ENCODE measurements around the gene PLS1.
"Not testable (repeated sequence)": the region's sequence is repeated elsewhere in the genome, so short reads cannot be mapped to it uniquely, and the experiment has no call there.

The PLS1 gene

GRCh38 chr3:142586803-142587406 is 9.3 kb upstream of the PLS1 start:
- TF ChIP-seq, protein P1, sequence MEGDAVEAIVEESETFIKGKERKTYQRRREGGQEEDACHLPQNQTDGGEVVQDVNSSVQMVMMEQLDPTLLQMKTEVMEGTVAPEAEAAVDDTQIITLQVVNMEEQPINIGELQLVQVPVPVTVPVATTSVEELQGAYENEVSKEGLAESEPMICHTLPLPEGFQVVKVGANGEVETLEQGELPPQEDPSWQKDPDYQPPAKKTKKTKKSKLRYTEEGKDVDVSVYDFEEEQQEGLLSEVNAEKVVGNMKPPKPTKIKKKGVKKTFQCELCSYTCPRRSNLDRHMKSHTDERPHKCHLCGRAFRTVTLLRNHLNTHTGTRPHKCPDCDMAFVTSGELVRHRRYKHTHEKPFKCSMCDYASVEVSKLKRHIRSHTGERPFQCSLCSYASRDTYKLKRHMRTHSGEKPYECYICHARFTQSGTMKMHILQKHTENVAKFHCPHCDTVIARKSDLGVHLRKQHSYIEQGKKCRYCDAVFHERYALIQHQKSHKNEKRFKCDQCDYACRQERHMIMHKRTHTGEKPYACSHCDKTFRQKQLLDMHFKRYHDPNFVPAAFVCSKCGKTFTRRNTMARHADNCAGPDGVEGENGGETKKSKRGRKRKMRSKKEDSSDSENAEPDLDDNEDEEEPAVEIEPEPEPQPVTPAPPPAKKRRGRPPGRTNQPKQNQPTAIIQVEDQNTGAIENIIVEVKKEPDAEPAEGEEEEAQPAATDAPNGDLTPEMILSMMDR (IDR thresholded peaks at IDR 0.05; ENCODE audit: low read depth, low read length), result peak; percentile 32; the same call in 1 of the 2 replicates

GRCh38 chr3:142588703-142589102 is 7.5 kb upstream of the PLS1 start:
- TF ChIP-seq, protein P1 (IDR thresholded peaks at IDR 0.05; ENCODE audit: low read depth, low read length), result no peak
- H3K4me3 ChIP-seq (ENCODE audit: low read depth, low read length), result no peak overlapping the region

More at GRCh38 chr3:142586803-142587406, 9.3 kb upstream of the PLS1 start:
- no peak overlapping the region for H3K4me3 ChIP-seq (ENCODE audit: low read depth, low read length)

- not testable (repeated sequence) for H3K4me3 ChIP-seq (ENCODE audit: low read depth, low read length)
Measured at GRCh38 chr3:142592268-142592667, 3.9 kb upstream of the PLS1 start.

DNA sequence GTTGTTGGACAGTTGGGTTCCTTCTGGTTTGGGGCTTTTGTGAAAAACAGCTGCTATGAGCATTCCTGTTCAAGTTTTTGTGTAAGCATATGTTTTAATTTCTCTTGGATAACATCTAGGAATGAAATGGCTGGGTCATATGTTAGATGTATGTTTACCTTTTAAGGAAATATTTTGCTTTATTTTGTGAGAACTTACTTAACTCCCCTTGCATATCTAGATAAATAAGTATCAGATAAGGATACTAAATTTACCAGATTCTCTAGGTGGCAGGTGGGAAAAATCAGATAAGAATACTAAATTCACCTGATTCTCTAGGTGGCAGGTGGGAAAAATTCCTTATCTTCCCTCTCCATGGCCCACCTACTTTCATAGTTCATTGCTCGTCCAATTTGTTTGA is 1.1 kb upstream of the PLS1 start:
- TF ChIP-seq, protein P1 (IDR thresholded peaks at IDR 0.05; ENCODE audit: low read depth, low read length), result no peak
- no peak overlapping the region for H3K4me3 ChIP-seq (ENCODE audit: low read depth, low read length)

GRCh38 chr3:142595581-142595950 is 627 bp upstream of the PLS1 start:
- TF ChIP-seq, protein P1 (IDR thresholded peaks at IDR 0.05; ENCODE audit: low read depth, low read length), result no peak

DNA sequence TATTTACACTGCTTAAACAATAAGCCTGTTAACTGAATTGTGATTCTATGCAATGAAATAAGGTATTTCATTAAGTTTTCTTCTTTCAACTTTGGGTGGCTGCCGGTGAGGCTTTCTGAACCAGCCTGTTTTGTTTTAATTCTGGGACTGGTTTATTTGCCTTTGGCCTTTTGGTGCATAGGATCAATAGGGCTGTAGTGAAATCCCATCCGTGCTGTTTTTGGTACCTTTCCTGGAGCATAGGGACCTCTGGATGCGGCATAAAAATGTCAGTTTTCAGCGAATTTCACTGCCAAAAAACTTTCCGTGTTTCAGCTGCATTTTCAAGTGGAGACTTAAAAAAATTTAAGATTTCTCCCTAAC is 514 bp downstream of the PLS1 start:
- TF ChIP-seq, protein P1 (IDR thresholded peaks at IDR 0.05; ENCODE audit: low read depth, low read length), result no peak
- peak overlapping the region; percentile 63 for H3K4me3 ChIP-seq (ENCODE audit: low read depth, low read length)

More at GRCh38 chr3:142595581-142595950, 627 bp upstream of the PLS1 start:
- peak overlapping the region; percentile 63 for H3K4me3 ChIP-seq (ENCODE audit: low read depth, low read length)

- TF ChIP-seq, protein P1 (IDR thresholded peaks at IDR 0.05; ENCODE audit: low read depth, low read length), result no peak
- H3K4me3 ChIP-seq (ENCODE audit: low read depth, low read length), result no peak overlapping the region
Measured at GRCh38 chr3:142597906-142598305, 1.7 kb downstream of the PLS1 start.

DNA sequence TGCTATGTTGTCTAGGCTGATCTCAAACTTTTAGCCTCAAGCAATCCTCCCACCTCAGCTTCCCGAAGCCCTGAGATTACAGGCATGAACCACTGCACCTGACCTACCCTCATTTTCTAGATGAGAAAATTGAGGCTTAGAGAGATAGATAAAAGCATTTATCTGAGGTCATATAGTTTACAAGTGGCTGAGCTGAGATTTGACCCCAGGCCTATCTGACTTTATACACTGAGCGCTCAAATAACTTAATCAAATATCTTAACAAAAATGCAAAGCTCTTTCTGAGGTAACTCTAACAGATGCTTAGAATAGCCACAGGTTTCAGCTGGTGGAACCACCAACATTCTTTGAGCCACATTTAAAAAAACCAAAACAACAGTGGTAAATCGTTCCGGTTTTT is 5.5 kb downstream of the PLS1 start:
- TF ChIP-seq, protein P1 (IDR thresholded peaks at IDR 0.05; ENCODE audit: low read depth, low read length), result no peak
- H3K4me3 ChIP-seq (ENCODE audit: low read depth, low read length), result no peak overlapping the region

Data from WI38 (cell line).